SW480 (cell line): Measurements from ENCODE around the gene KRTAP2-4.
"Not testable (repeated sequence)": the region's sequence is repeated elsewhere in the genome, so short reads cannot be mapped to it uniquely, and the experiment has no call there.

ENCODE experiments used
- DNase-seq: peaks from one replicate; pipeline ENCODE4 v3.0.0-alpha.2; 2016; ENCODE audit warnings: low spot score

KRTAP2-4 gene

DNA sequence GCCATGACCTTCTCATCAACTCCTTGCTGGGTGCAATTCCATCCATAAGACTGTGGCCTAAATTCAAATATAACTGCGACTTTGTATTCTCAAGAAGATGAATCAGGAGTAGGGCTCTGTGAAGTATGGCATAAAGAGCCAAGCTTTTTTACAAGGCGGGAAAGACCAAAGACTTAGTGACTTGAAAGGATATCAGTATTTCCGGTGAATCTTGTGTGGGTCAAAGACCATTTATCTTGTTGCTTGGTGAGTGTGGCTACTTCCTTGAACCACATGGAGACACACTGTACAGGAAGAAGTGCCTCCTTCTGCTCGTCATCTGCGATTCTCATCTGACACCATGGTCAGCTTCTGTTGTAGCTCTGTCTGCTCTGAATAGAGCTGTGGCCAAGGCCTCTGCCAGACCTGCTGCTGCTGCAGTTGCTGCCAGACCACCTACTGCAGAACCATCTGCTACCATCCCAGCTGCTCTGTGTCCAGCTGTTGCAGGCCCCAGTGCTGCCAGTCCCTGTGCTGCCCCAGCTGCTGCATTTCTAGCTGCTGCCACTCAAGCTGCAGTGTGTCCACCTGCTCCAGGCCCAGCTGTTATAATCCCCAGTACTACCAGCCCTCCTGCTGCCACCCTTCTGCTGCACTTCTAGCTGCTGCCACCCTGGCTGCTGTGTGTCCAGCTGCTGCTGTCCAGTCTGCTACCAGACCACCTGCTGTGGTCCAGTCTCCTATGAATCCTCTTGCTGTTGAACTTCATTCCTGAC, 6.1 kb upstream of the KRTAP2-4 start:
- DNase-seq = no peak

DNA sequence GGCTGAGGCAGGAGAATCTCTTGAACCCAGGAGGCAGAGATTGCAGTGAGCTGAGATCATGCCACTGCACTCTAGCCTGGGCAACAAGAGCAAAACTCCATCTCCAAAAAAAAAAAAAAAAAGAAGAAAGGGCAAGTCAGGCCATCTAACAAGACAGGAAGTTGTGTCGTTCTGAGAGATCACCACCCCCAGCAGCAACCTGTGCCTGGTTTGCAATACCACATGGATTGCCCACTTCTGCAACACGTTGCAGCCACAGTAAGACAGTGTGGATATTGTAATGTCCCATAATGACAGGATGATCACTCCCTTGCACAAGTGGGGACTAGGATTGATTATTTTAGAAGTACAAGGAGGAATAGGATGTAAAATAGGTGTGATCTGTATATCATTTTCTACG, 3.4 kb upstream of the KRTAP2-4 start:
- DNase-seq = no peak

DNA sequence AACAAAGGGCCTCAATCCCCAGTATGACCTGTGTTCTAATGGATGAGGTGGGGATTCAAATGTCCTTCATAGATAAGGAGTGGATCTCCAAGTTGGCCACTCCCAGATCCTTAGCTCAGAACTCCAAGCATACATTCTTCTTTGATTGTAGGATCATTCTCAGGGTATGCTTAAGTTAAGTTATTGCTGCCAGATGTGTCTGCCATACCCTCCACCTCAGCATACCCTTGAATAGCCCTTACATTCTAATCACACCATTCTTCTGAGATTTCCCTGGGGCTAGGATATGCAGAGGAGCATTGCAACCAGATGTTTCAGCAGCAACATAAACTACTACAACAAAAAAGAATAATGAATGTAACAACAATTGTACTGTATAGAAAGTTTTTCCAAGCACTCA, 1.6 kb upstream of the KRTAP2-4 start:
- DNase-seq = no peak

DNA sequence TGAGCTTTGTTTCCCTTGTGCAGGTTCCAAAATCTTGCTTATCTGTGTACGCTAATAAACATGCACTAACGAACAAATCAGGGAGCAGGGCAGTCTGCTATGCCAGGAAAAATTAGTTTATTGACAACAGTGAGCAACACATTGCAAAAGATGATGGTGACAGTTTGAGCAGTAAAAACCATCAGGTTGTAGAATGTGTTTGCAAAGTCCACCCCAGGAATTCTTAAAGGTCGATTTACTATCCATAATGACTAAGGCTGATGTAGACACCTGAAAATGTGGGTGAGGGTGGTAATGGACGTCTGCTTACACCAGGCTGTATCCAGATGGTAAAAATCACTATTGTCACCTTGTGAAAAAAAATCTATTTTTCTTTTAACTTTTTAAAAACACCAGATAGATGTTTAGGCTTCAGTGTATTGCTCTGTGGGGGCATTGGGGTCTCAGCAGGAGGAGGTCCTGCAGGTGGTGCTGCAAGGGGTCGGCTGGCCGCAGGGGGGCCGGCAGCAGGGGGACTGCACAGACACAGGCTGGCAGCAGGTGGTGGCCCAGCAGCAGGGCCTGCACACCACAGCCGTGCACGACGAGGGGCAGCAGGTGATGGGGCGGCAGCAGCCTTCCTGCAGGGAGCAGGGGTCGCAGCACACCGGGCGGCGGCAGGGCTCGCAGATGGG, 526 bp downstream of the KRTAP2-4 start:
- not testable (repeated sequence) for DNase-seq

DNA sequence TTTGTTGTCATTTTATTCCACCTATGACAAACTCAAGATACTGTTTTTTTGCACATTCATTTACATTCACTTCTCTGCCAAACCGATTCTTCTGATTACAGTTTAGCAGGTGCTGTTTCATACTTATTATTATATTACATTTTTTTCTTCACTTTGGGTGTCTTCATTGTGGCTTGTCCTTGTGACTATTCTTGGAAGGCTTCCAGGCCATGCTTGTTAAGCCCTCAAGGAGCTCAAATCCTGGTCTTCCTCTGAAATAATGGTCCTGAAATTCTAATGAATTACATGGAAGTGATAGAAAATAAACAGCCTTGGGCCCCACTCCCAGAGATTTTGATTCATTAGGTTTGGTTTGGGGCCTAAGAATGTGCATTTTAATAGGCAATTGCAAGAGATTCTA, 1.4 kb downstream of the KRTAP2-4 start:
- DNase-seq = no peak

DNA sequence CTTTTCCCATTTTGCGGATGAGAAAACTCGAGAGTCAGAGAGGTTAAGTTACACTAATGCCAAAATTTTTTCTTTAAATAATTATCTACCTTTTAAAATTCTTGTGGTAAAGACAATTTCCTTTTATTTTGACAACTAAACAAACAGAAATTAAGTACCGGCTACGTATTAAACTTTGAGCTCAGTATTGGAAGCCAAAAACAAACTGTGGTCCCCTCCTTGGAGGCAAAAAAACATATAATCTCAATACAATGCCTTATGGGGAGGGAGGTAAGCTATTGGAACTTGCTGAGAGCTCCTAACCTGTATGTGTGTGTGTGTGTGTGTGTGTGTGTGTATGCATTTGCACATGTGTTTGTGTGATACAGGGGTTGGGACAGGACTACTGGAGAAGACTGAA, 2.2 kb downstream of the KRTAP2-4 start:
- no peak for DNase-seq

DNA sequence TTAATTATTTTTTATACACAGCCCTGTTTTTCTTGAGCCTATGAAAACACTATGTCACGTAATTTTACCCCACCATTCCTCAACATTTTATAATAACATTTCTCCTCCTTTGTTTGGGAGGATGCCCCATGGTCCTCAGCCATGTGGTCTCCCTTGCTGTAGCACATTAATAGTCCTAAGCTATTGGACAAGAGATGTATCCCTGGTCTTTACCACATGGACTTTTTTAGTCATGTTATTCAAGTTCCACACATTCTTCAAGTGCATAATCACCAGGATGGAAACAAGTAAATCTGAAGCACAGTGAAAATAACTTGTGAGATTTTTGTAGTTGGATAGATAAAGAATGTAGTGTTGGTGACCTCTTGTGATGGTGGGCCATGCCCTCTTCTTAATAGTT, 3.7 kb downstream of the KRTAP2-4 start:
- peak; percentile 40 for DNase-seq

DNA sequence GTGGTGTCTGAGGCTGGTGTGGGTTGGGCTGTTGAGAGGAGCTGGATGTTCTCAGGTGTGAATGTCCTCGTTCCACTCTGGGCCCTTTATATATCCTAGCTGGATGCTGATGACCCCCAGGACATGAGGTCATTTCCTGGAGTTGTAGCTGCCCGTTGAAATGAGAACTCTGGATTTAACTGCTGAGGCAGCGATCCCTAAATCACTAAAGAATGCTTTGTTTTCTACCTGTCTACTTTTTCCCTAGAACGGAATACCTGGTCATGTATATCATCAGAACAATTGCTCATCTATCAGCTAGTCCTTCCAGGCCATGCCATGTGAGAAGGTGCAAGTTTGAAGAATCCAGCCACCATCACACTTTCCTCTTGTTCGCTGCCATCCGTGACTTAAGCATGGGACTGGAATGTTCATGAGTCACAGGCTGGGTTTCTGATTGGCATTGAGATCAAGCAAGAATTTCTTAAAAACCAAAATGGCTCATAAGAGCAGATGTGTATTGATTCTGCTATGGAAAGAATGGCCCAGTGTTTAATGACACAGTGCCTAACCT, 5.6 kb downstream of the KRTAP2-4 start, which contains the start of gene KRTAP2-3:
TSS of gene KRTAP2-3 (minus strand) at position 63 of the 553 bp plus-strand sequence. CDS start 64 bp downstream, outside the sequence.
- peak; percentile 81 for DNase-seq

DNA sequence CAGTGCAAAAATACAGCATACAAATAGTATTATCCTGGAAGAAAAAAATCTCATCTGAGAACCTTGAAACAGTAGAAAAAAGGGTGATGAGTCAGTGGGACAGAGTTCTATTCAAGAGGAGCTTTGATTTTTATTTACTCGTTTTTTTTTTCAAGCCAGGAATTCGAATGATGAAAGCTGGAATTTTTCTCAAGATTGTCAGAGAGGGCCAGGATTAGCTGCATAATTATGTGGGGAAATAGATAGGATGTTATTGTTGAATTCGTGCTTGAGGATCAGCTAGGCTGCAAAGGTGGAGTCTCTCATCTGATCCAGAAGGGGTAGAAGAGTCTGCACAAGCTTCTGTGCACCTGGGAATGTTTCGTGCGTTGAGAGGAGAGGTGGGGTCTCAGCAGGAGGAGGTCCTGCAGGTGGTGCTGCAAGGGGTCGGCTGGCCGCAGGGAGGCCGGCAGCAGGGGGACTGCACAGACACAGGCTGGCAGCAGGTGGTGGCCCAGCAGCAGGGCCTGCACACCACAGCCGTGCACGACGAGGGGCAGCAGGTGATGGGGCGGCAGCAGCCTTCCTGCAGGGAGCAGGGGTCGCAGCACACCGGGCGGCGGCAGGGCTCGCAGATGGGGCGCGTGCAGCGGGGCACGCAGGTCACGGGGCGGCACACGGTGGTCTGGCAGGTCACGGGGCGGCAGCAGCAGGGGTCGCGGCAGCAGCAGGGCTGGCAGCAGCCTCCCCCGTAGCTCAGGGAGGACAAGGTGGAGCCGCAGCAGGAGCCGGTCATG, 6.2 kb downstream of the KRTAP2-4 start:
- peak; percentile 60 for DNase-seq

DNA sequence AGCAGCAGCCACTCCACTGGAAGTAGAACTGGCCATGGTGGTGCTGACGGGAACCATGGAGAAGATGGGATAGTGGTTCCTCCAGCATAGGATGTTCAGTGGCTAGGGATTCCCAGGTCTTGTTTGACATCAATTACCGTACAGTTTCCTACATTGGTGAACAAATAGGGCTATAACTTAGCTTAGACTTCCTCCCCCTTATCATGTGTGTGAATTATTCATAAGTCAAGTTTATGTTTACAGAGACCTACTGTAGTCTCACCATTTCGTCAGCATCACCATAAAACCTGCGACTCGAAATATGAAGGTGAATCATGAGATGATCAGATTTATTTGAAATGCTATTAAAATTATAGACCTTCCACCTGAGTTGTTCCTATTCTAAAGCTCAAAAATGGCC, 6.9 kb downstream of the KRTAP2-4 start:
- DNase-seq = no peak

DNA sequence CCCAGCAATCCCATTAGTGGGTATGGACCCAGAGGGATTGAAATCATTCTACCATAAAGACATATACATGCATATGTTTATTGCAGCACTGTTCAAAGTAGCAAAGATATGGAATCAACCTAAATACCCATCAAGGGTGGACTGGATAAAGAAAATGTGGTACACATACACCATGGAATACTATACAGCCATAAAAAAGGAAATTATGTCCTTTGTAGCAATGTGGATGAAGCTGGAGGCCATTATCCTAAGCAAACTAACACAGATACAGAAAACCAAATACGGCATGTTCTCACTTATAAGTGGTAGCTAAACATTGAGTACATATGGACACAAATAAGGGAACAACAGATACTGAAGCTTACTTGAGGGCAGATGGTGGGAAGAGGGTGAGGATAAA, 8.1 kb downstream of the KRTAP2-4 start:
- no peak for DNase-seq

DNA sequence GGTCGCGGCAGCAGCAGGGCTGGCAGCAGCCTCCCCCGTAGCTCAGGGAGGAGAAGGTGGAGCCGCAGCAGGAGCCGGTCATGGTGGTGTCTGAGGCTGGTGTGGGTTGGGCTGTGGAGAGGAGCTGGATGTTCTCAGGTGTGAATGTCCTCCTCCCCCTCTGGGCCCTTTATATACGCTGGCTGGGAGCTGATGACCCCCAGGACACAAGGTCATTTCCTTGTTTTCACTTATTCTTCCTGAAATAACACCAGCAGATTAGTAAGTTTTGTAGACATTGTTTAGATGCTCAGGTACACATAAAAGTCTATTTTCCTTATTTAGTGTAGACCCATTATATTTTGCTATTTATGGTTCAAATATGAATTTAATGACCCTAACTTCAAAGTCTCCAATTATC, 10.5 kb downstream of the KRTAP2-4 start, which contains the start of gene KRTAP2-2:
TSS of gene KRTAP2-2 (minus strand) at position 101 of the 400 bp plus-strand sequence. CDS start at position 82, 19 bp downstream.
- DNase-seq = not testable (repeated sequence)

DNA sequence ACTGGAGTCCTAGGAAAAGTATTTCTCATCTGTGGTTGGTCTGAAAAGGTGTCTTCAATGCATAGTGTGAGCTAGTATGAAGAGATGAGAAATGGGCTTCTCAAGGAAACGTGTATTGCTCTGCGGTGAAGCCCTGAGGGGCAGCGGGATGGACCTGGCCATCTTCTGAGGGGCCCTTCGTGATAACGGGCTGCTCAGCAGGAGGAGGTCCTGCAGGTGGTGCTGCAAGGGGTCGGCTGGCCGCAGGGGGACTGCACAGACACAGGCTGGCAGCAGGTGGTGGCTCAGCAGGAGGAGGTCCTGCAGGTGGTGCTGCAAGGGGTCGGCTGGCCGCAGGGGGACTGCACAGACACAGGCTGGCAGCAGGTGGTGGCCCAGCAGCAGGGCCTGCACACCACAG, 11.1 kb downstream of the KRTAP2-4 start:
- not testable (repeated sequence) for DNase-seq

DNA sequence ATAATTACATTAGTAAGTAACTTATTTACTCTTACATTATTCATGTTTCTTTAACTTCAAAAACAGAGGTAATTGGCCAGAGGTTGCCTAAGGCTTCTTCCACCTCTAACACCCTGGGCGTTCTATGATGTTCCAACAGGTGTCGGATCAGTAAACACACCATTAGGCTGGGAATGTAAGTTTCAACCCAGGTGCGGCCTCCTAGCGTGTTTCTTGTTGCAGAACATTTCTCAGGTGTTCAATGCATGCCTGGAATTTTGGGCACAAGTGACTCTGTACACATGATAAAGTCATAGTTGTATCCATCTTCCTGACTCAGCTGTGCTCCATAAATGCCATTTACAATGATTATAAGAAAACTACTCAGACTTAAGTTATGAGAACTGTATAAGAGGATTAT, 11.7 kb downstream of the KRTAP2-4 start:
- DNase-seq = no peak

DNA sequence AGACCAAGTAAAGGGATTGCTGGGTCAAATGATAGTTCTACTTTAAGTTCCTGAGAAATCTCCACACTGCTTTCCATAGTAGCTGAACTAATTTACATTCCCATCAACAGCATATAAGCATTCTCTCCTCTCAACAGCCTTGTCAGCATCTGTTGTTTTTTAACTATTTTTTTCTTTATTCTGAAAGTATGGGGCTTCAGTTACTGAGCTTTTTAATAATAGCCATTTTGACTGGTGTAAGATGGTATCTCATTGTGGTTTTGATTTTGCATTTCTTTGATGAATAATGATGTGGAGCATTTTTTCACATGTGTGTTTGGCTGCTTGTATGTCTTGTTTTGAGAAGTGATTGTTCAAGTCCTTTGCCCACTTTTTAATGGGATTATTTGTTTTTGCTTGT, 13.1 kb downstream of the KRTAP2-4 start:
- no peak for DNase-seq

DNA sequence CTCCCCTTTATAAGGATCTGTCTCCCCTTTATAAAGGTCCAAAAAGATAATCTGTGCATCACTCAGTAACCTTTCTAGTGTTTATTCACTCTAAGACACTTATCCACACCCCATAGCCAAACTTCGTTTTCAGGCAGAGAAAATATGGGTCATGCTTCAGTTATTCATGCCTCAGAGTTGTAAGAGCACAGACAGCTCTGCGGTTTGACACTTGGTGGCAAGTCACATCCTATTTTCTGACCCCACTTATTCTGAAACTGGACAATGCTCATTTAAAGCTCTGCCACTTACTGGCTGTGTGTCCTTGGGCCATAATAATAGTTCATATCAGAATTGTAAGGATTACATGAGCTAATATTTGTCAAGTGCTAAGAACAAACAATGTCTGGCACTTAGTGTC, 16.6 kb downstream of the KRTAP2-4 start:
- DNase-seq = no peak

DNA sequence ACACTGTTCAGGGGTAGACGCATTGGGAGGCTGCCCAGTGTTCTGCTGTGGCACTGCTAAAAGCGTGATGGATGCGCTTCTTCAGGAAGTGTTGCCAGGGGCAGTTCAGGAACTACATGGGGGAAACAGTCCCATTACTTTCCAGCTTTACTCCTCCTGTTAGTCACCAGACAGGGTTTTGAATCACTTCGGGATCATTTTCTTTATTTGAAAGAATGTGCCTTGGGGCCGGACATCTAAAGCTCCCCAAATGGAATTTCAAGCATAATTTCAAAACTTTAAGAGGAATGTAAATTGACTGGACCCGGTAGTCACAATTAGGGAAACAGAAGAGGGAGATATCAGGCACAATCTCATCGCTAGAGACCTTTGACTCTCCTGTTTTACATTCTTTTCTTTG, 17.2 kb downstream of the KRTAP2-4 start:
- no peak for DNase-seq

DNA sequence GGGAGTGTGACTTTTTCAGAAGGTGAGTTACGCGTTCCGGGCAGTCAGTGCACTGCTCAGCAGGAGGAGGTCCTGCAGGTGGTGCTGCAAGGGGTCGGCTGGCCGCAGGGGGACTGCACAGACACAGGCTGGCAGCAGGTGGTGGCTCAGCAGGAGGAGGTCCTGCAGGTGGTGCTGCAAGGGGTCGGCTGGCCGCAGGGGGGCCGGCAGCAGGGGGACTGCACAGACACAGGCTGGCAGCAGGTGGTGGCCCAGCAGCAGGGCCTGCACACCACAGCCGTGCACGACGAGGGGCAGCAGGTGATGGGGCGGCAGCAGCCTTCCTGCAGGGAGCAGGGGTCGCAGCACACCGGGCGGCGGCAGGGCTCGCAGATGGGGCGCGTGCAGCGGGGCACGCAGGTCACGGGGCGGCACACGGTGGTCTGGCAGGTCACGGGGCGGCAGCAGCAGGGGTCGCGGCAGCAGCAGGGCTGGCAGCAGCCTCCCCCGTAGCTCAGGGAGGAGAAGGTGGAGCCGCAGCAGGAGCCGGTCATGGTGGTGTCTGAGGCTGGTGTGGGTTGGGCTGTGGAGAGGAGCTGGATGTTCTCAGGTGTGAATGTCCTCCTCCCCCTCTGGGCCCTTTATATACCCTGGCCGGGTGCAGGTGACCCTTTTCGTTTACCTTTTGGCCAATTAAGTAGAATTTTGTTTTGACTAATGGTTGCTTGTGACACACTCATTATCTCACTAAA, 18.8 kb downstream of the KRTAP2-4 start, which contains the start of gene KRTAP2-1:
TSS of gene KRTAP2-1 (minus strand) at position 582 of the 731 bp plus-strand sequence. CDS start at position 533, 49 bp downstream.
- DNase-seq = not testable (repeated sequence)

DNA sequence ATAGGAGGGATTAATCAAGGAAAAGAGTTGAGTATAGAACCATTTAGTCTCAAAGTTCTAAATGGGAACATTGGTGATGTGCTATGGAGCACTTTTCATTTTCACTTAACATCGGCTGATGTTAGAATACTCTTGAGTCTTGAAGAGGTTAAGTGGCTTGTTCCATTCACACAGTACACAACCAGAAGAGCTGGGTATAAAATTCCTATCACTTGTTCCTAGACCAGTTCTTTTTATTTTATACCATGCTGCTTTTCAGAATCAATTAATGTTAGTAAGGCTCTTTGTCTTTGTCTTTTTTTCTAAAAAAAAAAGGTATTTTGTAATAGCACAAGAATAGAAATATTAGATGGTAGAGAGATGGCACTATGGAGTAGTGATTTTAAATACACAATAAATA, 22.7 kb downstream of the KRTAP2-4 start:
- no peak for DNase-seq

DNA sequence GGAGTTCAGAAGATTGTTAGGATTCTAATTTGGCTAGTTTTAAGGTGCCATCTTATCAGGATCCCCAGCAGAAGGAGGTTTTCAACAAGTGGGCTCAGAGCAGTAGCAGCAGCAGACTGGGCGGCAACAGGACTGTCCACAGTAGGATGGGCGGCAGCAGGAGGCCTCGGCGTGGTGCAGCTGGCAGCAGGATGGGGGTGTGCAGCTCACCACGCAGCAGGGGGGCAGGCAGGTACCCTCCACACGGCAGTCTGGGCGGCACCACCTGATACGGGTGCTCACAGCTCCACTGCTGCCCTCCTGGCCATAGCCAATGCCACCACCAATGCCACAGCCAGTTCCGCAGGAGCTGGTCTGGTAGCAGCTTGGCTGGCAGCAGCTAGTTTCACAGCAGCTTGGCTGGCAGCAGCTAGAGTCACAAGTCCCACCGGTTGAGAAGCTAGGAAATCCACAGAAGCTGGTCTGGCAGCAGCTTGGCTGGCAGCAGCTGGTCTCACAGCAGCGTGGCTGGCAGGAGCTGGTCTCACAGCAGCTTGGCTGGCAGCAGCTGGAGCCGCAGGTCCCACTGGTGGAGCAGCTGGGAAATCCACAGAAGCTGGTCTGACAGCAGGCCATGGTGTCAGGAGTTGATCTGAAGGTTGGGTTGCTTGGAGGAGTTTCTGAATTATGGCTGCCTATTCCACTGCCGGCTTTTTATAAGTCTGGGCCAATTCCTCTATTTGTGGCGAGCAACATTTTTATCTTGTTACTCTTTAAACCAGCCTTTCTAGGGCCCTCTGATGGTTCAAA, 24.7 kb downstream of the KRTAP2-4 start, which contains the start of gene KRTAP1-1:
TSS of gene KRTAP1-1 (minus strand) at position 668 of the 789 bp plus-strand sequence. CDS start at position 615, 53 bp downstream.
- not testable (repeated sequence) for DNase-seq
